Posterior cingulate gyrus (tissue), 11 donors: ENCODE data around the gene CCL20.
"Not testable (repeated sequence)": the region's sequence is repeated elsewhere in the genome, so short reads cannot be mapped to it uniquely, and the experiment has no call there.

Source experiments
- DNase-seq, 10 donors: peaks; one replicate each; pipeline versions ENCODE4 v3.0.0 to v3.0.0-alpha.2; 2020 to 2021; ENCODE audit warnings: mixed read lengths in 3 of 10
- intact Hi-C: fragments of 100-400 bp; cut with DNase I; formaldehyde crosslinking; loops from one replicate; pipeline ENCODE4 v1.15.1; 2023

Gene CCL20, protein sequence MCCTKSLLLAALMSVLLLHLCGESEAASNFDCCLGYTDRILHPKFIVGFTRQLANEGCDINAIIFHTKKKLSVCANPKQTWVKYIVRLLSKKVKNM

DNA sequence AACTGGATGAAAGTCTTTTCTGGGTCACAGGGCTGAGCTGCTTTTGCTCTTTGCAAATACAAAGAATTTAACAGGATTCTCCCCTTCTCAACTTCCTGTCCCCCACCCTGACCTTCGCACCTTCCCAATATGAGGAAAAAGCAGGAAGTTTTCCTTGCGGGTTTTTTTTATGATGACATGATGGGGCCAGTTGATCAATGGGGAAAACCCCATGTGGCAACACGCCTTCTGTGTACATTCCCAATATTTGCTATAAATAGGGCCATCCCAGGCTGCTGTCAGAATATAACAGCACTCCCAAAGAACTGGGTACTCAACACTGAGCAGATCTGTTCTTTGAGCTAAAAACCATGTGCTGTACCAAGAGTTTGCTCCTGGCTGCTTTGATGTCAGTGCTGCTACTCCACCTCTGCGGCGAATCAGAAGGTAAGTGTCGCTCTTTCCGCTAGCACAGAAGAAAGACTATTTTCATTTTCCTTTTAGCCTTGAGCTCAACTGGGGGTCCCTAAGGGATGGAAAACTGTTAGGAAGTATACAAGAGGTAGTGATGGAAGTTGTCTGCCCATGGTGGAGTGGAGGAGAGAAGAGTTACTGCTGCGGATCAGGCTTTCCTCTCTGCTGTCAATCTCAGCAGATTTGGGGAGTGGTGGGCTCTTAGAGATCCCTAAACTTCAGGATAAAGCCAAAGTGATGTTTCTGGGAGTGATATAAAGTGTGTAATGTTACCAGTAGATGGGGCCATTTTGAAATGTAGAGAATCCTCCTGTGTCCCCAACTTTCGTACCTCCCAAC, at the start of gene CCL20:
CCL20 (plus strand) TSS at position 281 of the 792 bp plus-strand sequence; CDS start at position 351, 70 bp downstream.
- intact Hi-C loops = loop anchor here (10.0 kb wide), 1 partner anchor 51 kb away; no protein-coding TSS in a partner anchor
- DNase-seq = no peak

DNA sequence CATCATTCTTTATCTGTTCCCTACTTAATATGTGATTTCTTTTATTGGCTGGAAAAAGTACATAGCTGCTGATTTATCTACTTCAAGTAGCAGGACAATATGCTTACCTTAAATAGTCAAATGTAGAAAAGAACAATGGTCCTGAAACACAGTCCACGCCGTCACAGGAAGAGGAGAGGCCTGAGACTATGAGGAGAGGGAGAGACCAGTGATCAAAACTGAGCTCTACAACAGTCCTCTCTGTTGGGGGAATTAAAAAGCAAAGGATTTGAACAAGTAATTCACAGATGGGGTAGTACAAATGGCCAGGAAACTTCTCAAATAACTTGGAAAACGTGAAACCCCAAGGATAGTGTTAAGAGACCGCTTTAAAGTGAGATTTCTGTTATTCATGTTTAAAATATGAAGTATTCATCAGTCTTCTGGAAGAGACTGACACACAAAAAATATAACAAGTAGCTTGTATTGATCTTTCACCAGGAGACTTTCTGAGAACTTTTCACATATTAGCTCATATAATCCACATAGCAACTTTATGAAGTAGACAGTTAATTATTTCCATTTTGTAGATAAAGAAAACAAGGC, 47.8 kb upstream of the CCL20 start:
- intact Hi-C loops = loop anchor here (1.0 to 10.0 kb wide), 5 partner anchors 99 to 634 kb away; partner anchors contain the start of gene AGFG1
- DNase-seq = no peak

DNA sequence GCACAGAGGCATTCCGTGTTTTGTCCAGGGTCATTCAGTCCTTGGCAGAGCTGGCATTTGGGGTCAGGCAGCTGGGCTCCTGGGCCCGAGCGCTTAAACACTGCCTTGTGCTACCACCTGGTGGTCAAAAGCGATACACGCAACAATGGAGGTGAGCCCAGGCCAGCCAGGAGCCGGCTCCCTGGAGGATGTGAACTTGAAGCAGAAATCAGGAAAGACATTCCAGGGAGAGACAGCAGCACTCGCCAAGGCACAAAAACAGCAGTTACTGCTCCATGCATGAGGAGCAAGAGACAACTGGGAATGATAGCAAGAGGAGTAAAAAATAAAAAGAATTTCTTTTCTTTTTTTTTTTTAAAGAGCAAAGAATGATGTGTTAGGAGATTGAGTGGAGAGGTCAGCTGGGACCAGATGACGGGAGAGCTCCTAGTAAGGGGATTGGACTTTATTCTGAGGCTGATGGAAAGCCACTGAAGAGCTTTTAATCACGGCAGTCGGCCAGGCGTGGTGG, 47.2 kb upstream of the CCL20 start:
- intact Hi-C loops = loop anchor here (1.0 to 10.0 kb wide), 5 partner anchors 98 to 634 kb away; partner anchors contain the start of gene AGFG1
- DNase-seq = peak; percentile 59 to 96 (median 78)

DNA sequence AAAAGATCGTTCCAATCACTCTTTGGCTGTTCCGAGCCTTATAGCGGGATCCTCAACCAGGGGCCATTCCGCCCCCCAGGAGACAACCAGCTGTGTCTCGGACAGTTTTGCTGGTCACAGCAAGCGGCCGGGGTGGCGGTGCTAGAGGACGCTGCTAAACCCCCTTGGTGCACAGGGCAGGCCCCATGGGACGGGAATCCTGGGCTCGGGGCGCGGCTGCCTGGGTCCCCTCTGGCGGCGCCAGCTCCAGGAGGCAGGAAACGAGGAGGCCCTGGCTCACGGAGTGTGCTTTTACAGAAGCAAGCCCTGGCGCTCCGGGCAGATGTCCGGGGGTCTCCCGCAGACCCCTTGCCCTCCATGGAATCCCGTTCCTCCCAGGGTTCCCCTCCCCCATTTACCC, 45.8 kb upstream of the CCL20 start:
- intact Hi-C loops = loop anchor here (2.0 to 10.0 kb wide), 4 partner anchors 97 to 636 kb away; partner anchors contain the start of gene AGFG1
- DNase-seq = no peak

DNA sequence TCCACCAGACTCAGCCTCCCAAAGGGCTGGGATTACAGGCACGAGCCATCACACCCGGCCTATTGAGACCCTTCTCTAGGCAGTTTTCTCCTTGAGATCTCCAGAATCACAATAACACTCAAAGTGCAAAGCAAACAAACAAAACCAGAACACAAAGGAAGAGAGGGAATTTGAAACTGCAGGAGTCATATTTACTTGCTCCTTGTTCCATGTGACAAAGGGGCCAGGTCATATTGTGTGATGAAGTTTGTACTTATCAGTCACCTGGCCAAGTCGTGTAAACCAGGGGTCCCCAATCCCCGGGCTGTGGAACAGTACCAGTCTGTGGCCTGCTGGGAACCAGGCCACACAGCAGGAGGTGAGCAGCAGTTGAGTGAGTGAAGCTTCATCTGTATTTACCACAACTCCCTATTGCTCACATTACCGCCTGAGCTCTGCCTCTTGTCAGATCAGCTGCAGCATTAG, 41.4 kb upstream of the CCL20 start:
- intact Hi-C loops = no loop called here
- no peak for DNase-seq

DNA sequence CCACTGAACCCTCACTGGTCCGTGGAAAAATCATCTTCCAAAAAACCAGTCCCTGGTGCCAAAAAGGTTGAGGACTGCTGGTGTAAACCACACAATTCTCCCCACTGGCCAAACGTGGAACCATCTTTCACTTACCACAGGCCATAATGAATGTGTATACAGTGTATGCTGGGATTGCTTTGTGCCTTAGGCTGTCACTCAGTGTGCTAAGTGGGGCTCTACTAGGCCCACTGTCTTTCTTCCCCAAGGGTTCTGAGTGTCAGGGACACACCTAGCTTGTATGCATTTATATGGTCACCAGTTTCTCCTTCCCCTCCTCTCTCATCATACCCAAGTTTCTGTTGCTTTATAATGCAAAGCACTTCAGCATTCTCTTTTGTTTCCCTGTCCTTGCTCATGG, 40.7 kb upstream of the CCL20 start:
- intact Hi-C loops = no loop called here

DNA sequence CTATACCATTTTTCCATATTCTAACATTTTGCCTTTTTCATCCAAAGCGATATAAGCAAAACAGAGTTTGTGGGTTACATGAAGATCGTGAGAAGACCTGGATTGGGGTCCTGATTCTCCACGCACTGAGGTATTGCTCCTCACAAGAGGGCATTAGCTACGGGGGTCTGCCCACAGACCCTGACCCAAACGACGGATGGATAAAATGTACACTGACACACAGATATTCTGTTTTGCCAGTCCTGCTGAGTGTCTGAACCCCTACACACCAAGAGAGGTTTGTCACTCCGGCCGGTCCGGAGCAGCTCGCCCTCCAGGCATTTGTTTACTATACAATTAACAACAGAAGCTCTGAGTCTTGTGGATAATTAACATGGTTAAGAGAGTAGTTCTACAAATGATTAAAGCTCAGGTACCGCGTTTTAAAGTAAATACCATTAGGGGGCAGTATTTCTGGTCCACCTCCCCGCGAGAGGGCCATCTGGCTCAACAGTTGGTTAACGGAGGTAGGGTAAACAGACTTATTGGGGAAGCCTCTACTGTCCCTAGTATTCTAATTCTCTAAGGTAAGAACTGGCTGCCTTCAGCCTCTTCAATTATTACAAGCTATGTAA, 39.5 kb upstream of the CCL20 start:
- no peak for DNase-seq
- intact Hi-C loops = no loop called here

More for the DNA sequence above, 40.7 kb upstream of the CCL20 start:
- DNase-seq = no peak

DNA sequence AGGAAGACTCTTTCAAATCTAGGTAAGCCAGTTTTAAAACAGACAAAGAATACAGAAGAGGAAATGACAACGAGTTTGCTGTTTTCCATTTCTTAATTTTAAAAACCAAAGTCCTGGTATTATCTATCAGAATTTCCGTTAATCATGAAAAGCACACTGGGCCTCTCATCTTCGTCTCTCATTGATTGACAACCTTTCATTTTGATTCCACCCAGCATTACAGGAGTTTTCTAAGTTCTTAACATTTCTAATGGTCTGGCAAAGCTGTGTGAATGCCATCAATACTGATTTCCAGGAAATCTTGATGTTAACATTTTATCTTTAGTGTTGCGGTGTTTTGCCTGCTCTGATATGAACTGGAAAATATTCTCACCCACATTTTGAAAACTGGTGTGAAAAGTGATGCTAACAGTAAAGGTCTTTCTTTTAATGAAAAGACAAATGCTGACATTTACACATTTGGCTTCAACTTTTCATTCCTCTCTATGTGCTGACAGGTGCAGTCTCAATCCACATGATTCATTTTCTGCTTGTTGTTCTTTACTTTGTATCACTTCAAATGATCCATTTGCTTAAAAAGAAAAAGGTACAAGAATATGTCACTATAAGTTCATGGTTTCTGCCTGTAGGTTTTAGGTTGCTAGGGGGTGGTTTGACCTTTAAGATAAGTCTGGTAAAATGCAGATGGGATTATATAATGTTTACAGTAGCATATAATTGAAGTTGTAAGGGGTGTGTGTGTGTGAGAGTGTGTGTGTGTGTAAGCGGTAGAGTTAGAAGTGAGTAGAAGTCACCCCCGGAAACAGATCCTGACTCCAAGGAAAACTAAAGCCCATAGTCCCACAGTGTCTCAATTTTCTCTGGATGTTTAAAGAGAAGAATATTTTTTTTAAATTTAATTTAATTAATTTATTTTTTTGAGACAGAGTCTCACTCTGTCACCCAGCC, 38.5 kb upstream of the CCL20 start:
- no peak for DNase-seq
- intact Hi-C loops = no loop called here

DNA sequence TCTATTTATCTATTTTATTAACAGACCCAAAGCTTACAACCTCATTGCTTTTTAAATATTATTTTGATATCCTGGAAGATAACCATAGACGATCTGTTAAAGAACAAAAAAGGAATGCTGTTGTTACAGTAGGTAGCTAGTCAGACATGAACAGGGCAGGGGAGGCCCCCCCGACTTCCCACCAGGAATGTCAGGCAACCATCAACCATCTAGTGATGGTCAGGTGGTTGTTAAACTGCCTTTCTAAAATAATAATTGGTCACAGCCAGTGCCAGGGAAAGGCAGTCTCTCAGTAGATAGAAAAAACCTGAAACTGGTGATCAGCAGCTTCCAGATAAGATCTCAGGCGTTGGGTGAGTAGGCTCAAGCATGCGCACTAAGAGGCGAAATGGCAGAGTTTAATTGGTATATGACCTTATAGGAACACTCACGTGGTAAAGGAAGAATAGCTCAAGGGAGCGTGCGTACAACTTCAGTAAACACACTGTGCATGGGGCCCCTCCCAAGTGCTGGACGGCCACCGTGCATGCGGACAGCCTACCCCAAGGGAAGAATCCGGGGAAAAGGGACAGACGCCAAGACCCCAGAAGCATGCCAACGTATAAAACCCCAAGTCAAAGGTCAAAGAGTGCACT, 32.5 kb upstream of the CCL20 start:
- intact Hi-C loops = no loop called here
- DNase-seq = no peak

DNA sequence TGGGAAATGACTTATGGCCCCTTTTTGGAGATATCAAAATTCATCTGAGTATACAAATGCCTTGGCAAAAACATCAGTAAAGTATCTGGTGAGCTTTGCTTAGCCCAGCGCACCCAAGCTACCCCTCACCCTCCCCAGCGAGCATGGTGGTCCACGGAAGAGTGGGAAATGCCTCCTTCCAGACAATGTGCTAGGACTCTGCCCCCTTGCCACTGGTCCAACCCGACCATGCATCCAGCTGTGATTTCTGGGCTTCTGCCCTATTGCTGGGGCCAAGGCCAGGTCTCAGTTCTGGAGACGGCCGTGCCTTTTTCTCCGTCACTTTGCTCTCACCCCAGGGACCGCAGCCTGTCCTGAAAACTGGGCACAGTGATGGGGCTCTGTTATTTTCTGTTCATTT, 31.8 kb upstream of the CCL20 start:
- intact Hi-C loops = no loop called here

DNA sequence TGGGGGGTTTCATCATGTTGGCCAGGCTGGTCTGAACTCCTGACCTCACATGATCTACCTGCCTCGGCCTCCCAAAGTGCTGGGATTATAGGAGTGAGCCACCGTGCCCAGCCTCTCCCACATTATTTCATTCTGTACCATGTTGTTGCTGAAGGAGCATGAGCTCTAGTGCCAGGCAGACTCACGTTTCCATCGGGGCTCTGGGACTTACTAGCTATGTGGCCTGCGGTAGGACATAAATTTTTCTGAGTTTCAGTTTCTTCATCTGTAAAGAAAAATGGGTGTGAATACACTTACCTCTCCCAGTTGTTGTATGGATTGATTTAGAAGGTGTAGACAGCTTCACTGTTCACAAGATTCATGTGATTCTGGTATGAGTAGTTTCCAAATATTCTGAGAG, 30.8 kb upstream of the CCL20 start:
- DNase-seq = no peak
- intact Hi-C loops = no loop called here

More for the DNA sequence above, 31.8 kb upstream of the CCL20 start:
- DNase-seq = no peak

DNA sequence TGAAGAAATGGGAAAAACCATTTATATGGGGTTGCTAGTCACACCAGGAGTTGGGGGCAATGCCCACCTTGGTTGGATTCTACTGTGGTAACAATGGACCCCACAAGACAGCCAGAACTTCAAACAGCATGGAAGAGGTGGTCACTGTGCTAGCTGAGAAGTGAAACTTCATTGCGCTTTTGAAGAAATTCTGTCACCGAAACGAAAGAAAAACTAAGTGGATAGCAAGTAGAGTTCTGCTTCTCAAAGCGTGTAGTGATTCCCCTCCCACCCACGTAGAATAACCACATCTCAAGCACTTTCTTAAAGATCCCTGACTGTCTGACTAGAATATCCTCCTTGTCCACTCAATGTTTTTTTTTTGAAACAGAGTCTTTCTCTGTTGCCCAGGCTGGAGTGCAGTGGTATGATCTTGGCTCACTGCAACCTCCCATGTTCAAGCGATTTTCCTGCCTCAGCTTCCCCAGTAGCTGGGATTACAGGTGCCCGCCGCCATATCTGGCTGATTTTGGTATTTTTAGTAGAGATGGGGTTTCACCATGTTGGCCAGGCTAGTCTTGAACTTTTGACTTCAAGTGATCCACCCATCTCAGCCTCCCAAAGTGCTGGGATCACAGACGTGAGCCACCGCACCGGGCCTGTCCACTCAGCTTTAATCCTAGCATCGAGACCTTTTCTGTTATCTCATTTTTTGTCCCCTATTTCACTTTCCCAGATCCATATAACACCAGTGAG, 30.1 kb upstream of the CCL20 start:
- intact Hi-C loops = no loop called here

DNA sequence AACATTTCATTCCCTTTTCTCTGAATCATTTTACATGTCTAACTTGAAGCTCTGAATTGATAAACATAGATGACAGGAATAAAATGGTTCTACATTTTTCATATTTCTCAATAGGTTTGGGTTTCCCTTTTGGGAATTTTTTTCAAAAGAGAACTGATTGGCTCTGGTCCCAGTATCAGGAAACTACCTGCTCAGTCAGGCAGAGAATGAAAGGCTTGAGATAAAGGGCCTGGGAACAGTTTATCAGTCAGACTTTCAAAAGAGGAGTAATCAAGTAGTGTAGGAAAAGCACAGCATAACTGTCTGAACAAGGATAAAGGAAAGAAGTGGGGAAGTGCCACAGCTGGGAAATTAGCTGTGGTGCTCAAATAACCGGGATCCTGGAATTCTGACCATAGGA, 28.3 kb upstream of the CCL20 start:
- no peak for DNase-seq
- intact Hi-C loops = no loop called here

More for the DNA sequence above, 30.1 kb upstream of the CCL20 start:
- no peak for DNase-seq

DNA sequence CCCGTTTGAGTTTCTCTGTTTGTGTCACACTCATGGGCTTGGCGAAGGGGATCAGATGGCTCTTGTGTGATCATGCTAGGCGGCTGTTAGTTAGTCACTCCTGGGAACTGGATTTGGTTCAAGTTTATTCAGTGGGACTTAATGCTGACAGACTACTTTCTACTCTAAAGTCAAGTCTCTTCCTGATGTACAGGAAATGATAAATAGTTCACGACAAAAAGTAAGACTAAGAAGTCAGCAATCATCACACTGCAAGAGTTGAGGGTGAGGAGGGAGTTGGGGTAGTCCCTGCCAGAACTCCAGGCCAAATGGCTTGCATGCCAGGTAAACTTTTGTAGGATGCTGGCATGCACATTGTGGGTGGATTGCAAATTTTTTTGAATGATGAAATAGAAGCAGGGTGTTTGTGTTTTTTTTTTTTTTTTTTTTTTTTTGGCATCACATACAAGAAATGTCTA, 25.1 kb upstream of the CCL20 start:
- intact Hi-C loops = no loop called here
- no peak for DNase-seq

DNA sequence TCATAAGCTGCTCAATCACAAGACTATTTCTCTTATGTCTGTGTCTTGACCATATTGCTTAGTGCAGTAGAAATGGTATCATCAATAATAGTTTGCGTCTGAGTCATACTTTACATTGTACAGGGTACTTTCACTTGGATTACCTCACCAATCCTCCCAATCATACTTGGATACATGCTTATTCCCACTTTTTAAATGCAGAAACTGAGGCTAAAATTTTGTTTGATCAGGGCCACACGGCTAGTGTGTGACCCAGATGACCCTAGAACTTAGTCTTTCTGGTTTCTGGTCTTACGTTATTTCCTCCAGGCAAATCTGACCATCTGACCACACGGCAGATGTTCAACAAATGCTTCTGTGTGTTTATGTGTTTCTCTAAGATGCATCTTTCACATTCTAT, 23.8 kb upstream of the CCL20 start:
- no peak for DNase-seq
- intact Hi-C loops = no loop called here

DNA sequence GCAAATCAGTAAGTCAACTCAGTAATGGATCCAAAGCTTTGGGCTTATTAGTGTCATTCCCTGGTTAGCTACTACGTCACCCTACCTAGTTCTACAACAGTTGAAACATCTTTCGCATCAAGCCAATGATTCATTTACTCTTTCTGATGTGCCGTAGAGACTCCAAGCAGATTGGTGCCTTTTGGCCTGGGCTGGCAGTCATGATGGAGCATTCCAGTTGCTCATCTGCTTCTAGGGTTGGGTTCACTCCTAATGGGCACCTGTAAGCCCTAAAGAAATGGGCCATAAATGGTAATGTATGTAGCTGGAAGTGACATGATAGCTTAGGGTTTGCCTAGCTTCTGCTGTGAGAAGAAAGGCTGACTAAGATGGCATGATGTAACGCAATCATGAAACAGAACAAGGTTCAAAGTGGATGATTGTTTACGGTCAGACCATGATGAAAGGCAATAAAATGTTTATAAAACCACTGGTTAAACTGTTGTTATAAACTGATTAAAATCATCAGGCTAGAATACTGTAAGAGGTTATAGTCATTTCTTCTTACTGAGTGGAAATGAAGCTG, 20.4 kb upstream of the CCL20 start:
- no peak for DNase-seq
- intact Hi-C loops = no loop called here

DNA sequence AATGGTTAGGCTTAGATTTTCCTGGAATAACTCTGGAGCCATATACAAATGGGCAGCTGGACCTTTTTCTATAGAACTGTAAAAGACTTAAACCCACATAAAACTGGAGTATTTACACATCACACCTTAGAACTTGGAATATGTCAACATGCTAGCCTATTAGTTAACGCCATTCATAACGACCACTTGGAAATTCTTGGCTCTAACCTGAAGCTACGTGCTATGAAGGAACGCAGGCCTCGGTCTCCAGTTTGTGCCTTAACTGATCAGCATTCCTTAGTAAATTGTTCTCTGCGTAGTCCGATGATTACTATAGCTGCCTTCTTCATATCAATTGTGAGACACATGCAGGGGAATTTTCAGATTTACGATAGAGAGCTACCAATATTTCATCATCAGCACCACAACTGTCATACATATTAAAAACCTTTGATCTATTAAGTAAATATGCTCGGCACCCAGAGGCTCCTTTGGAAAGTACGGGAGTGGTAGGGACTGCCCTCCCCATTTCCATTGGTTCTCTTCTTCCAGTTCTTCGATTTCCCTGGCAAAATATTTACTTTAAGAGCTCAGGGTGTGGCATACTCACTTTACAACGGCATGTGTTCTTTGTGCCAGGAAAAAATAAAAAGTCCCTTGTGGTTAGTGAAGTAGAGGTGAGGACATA, 17.5 kb upstream of the CCL20 start:
- no peak for DNase-seq
- intact Hi-C loops = no loop called here

DNA sequence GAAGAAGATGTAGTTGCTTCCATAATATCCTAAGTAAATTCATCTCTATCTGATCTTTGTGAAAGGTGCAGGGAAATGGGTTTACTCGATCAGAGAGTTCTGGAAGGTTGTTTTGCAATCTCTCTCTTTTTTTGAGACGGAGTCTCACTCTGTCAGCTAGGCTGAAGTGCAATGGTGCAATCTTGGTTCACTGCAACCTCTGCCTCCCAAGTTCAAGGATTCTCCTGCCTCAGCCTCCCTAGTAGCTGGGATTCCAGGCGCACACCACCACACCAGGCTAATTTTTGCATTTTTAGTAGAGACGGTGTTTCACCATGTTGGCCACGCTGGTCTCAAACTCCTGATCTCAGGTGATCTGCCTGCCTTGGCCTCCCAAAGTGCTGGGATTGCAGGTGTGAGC, 16.9 kb upstream of the CCL20 start:
- intact Hi-C loops, DNase-seq: not testable (repeated sequence)
